ENCODE data around the gene ANKS3. TPM values are rescaled to one million over a fixed set of nuclear protein-coding genes. Genes with fewer than 3 reads are reported as not detected.

The ANKS3 gene
- polyA plus RNA-seq, 1 donor (not counting 4 experiments of a cell fraction or from before 2014, with no cell fraction given), result 11.7 TPM

- no peak for FAIRE-seq
- no peaks in the 10 kb centered on the region for H3K9me1 ChIP-seq (ENCODE audit: control insufficient read depth, extremely low read depth, insufficient read depth, low read length)
- H2AFZ ChIP-seq (ENCODE audit: control insufficient read depth, low read length), result peak overlapping the region; percentile 56
- peaks cover 5% of the 10 kb centered on the region for H3K4me1 ChIP-seq (ENCODE audit: control insufficient read depth, extremely low read depth, insufficient read depth, low read length)
- dilution Hi-C loops (cut with MboI; ENCODE audit: extremely low pct_ligation_motif_present, low sequenced_read_pairs), result no loop called here
- no peaks in the 10 kb centered on the region for H3K79me2 ChIP-seq (ENCODE audit: control insufficient read depth, insufficient read depth, low read length)
- no peak for TF ChIP-seq CTCF (optimal IDR thresholded peaks at IDR 0.05 in 1 of 3, IDR thresholded peaks at IDR 0.05 in 1 of 3, conservative IDR thresholded peaks at IDR 0.05 in 1 of 3; ENCODE audit: extremely low read depth in 1 of 3, insufficient read depth in 2 of 3, low read length in 3 of 3)
- TF ChIP-seq EZH2 (IDR thresholded peaks at IDR 0.05; ENCODE audit: low read length), result no peak
- H4K20me1 ChIP-seq (ENCODE audit: control insufficient read depth, extremely low read depth, insufficient read depth, low read length), result no peaks in the 10 kb centered on the region
- H3K9me3 ChIP-seq (ENCODE audit: control insufficient read depth, low read depth, low read length), result no peaks in the 10 kb centered on the region
- peaks cover 4 to 22% of the 10 kb centered on the region in 2 experiments for H3K36me3 ChIP-seq (ENCODE audit: control insufficient read depth in 2 of 2, extremely low read depth in 1 of 2, insufficient read depth in 2 of 2, low read length in 2 of 2)
- H3K27ac ChIP-seq (ENCODE audit: control insufficient read depth, insufficient read depth, low read length), result no peak overlapping the region
- H3K9ac ChIP-seq (ENCODE audit: control insufficient read depth, extremely low read depth, insufficient read depth, low read length), result peak overlapping the region; percentile 42
- H3K27me3 ChIP-seq (ENCODE audit: control insufficient read depth, extremely low read depth, insufficient read depth, low read length), result no peaks in the 10 kb centered on the region
- H3K4me2 ChIP-seq (ENCODE audit: control insufficient read depth, extremely low read depth, insufficient read depth, low read depth, low read length), result peak overlapping the region; percentile 79
- H3K4me3 ChIP-seq (ENCODE audit: control insufficient read depth in 2 of 3, extremely low read depth in 1 of 3, insufficient read depth in 2 of 3, low read depth in 1 of 3, low read length in 3 of 3), result peak overlapping the region; percentile 46 to 76 (median 59)
- no peak for DNase-seq (ENCODE audit: low read depth, low spot score)
These were observed 41.4 kb downstream of the ANKS3 start for GRCh38 chr16:4692460-4693295.

GRCh38 chr16:4691666-4692412 lies 42.2 kb downstream of the ANKS3 start:
- H3K27ac ChIP-seq (ENCODE audit: control insufficient read depth, insufficient read depth, low read length), result no peak overlapping the region
- TF ChIP-seq EZH2 (IDR thresholded peaks at IDR 0.05; ENCODE audit: low read length) (no peak), CTCF (optimal IDR thresholded peaks at IDR 0.05 in 1 of 3, IDR thresholded peaks at IDR 0.05 in 1 of 3, conservative IDR thresholded peaks at IDR 0.05 in 1 of 3; ENCODE audit: extremely low read depth in 1 of 3, insufficient read depth in 2 of 3, low read length in 3 of 3) (no peak)
- H2AFZ ChIP-seq (ENCODE audit: control insufficient read depth, low read length), result no peak overlapping the region
- no peak overlapping the region for H3K9ac ChIP-seq (ENCODE audit: control insufficient read depth, extremely low read depth, insufficient read depth, low read length)
- no peaks in the 10 kb centered on the region for H3K79me2 ChIP-seq (ENCODE audit: control insufficient read depth, insufficient read depth, low read length)
- H3K9me3 ChIP-seq (ENCODE audit: control insufficient read depth, low read depth, low read length), result no peaks in the 10 kb centered on the region
- dilution Hi-C loops (cut with MboI; ENCODE audit: extremely low pct_ligation_motif_present, low sequenced_read_pairs), result no loop called here
- H3K36me3 ChIP-seq (ENCODE audit: control insufficient read depth in 2 of 2, extremely low read depth in 1 of 2, insufficient read depth in 2 of 2, low read length in 2 of 2), result peaks cover 4 to 23% of the 10 kb centered on the region in 2 experiments
- DNase-seq (ENCODE audit: low read depth, low spot score) (no peak), FAIRE-seq (no peak)
- H3K4me2 ChIP-seq (ENCODE audit: control insufficient read depth, extremely low read depth, insufficient read depth, low read depth, low read length), result no peak overlapping the region
- no peak overlapping the region for H3K4me3 ChIP-seq (ENCODE audit: control insufficient read depth in 2 of 3, extremely low read depth in 1 of 3, insufficient read depth in 2 of 3, low read depth in 1 of 3, low read length in 3 of 3)
- H4K20me1 ChIP-seq (ENCODE audit: control insufficient read depth, extremely low read depth, insufficient read depth, low read length), result no peaks in the 10 kb centered on the region
- H3K4me1 ChIP-seq (ENCODE audit: control insufficient read depth, extremely low read depth, insufficient read depth, low read length), result peaks cover 5% of the 10 kb centered on the region
- H3K9me1 ChIP-seq (ENCODE audit: control insufficient read depth, extremely low read depth, insufficient read depth, low read length), result no peaks in the 10 kb centered on the region
- no peaks in the 10 kb centered on the region for H3K27me3 ChIP-seq (ENCODE audit: control insufficient read depth, extremely low read depth, insufficient read depth, low read length)

Measured in keratinocyte (primary cell).